Activated CD4-positive, alpha-beta T cell treated with anti-CD3 and anti-CD28 coated beads, Interleukin-2, amount 50 U/mL, for 16 hours (primary cell): Measurements from ENCODE around the gene USP11.
A peak's percentile ranks its signal among the peaks of the same experiment; 100 is the strongest.
"Not testable (repeated sequence)": the region's sequence is repeated elsewhere in the genome, so short reads cannot be mapped to it uniquely, and the experiment has no call there.

ENCODE experiments used
- DNase-seq: peaks from one replicate; pipeline ENCODE4 v3.0.0-alpha.2; 2020

Gene USP11

DNA sequence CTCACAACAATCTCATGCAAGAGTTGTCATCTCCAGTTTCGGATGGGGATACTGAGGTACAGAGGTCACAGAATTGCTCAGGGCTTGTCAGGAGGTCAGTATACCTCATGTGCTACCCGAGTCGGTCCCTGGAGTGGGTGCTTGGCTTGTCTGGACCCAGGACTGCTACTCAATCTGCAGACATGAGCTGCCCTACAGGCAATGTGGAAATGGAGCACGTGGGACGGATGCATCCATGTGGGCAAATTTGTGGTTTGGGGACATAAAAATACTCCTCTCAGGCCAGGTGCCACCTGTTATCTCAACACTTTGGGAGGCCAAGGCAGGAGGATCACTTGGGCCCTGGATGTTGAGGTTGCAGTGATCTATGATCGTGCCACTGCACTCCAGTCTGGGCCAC lies 15.8 kb downstream of the USP11 start:
- DNase-seq = no peak

DNA sequence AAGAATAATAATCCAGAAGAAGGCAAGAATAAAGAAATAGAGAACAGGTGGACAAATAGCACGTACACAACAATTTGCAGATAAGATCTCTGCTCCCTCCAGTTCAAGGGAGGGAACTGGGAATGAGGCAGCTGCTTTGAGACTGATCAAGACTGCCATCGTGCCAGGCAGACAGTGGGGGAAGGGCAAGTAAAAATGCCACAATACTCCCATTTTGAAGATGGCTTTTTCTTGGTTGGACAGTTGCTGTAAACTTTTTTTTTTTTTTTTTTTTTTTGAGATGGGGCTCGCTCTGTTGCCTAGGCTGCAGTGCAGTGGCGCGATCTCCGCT lies 17.2 kb downstream of the USP11 start:
- no peak for DNase-seq

DNA sequence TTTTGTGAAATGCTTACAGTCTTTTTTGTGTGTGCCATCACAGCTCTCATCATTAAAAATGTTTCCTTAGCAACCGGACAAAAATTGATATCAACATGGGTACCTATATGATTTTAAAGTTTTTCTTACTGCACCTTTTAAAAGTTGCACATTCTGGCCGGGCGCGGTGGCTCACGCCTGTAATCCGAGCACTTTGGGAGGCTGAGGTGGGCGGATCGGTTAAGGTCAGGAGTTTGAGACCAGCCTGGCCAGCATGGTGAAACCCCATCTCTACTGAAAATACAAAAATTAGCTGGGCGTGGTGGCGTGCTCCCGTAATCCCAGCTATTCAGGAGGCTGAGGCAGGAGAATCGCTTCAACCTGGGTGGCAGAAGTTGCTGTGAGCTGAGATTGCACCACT lies 24.8 kb downstream of the USP11 start:
- DNase-seq = not testable (repeated sequence)

DNA sequence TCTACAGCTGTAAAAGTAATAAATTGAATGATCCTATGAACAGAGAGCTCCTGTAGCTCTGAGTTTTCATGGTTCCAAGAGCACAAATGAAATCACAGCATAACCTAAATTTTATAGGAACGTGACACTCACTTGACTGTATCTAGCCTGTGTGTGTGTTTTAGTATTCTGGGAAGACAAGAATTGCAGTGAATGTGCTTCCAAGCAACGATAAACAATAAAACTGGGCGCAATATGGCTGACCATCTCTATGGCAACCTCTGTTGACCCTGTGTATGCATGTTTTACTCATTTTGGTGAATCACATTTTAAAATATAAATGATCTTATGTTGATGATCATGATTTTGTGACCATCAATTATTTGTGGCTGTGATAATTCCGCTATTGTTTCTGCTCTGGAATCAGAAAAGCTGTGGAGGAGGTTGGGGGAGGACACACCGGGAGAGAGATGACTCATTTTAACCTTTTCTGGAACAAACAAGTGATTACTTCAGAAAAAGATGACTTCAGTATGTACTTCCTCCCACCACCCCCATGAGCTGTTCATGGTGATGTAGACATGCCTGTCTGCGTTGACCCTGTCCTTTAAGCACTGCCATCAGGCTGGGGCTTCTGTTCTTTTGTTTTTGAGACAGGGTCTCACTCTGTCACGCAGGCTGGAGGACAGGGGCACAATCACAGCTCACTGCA lies 31.8 kb downstream of the USP11 start:
- peak; percentile 51 for DNase-seq

DNA sequence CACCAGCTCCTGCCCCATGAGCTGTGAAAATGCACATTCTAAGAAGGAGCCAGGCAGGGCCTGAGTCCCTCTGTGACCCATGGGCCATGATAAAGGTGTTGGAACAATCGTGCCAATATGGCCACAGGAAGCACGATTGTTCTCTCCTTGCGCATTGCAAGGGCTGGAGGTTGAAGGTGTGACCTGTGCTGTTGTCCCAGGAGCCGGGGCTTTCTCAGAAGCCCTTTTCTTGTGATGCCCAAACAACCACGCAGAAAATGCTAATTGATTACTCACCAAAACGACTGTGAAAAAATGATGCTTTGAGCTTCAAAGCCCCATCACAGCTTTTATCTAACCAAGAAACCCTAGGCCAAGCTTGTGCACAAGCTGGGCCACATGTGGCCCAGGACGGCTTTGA lies 33.8 kb downstream of the USP11 start:
- no peak for DNase-seq

DNA sequence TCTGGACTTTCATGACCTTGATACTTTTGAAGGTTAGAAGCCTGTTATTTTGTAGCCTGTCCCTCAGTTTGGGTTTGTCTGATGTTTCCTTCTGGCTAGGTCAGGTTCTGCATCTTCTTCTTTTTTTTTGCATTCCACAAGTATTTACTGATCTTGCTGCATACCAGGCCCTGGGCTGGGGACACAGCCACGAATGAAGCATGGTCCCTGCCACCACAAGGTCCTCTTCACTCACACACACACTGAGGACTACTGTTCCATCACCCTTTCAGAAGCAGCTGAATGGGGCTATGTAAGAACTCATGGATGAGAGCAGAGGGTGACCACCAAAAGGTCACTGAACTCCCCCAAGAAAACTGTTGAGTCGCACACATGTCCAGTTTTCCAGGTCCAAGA lies 39.2 kb downstream of the USP11 start:
- DNase-seq = no peak

DNA sequence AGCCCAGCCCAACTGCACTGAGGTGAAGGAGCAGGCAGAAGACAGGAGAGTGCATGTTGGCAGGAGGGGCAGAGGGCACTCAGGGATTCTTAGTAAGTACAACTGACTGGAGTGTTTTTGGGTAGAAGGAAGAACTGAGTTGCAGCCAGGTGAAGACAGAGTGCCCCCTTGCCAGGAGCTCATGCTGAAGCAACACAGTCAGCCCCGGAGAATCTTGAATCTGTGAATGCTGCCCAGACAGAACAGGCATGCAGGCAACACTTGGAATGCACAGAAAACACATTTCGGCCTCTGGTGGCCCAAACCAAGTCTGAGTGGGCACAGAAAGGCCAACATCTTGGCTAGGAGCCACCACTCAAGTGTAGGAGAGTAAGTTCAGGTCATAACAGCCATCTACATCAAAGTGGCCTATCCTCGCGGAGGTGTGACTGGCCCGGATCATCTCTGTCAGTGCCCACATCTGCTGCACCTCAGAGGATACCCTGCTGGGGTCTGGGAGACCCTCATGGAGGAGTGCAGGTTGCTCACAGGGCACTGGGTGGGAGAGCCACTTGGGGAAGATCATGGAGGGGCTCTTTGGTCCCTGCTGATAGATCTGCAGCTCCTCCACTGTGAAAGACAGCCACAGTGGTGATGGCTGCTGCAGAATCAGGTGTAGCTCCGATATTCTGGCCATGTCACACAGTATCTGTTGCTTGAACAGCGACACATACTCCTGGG lies 40.4 kb downstream of the USP11 start:
- DNase-seq = no peak

DNA sequence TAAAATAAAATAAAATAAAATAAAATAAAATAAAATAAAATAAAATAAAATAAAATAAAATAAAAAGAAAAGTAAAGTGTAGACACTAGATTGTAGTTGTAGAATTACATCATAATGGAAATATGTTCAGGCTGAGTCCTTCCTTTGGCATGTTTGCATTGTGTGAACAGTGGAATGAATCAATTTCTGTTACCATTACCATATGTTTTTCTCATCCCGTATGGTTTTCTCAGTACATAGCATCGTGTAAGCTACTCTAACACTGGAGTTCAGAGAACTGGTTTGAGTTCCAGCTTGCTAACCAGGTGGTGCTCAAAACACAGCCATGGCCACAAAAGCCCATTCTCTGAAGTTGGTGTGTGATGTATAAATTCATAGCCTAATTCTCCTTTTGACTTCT lies 45.9 kb downstream of the USP11 start:
- no peak for DNase-seq

DNA sequence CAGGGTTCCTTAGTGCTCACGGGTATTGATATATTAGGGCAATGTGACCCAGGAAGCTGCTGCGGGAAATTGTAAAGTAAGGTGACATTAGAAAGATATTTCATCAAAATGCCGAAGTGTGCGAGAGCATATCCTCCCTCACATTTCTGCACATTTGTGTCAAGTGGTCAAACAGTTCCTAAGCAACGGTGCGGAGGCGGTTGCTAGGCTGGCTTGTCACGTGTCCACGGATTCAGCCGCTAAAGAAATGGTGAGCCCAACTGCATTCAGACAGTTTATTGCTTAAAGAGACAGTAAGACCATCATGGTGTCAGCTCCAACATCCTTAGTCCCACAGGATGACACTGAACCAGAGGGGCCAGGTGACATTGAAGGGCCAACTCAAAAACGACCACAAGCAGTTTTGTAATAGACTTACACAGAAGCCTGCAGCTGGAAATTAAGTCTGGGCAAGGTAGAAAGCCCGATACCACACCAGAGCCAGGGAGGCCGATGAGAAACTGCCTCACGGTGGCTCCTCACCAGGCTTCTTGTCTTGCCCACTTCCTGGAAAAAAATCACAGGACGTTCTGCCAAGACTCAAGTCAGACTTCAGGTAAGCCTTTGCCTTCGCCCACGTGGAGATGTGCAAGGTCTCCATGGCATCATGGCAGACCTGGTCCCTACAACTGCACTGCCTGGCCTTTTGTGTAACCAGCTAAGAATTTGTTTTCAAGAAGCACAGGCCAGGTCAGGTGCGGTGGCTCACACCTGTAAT lies 50.4 kb downstream of the USP11 start:
- no peak for DNase-seq

DNA sequence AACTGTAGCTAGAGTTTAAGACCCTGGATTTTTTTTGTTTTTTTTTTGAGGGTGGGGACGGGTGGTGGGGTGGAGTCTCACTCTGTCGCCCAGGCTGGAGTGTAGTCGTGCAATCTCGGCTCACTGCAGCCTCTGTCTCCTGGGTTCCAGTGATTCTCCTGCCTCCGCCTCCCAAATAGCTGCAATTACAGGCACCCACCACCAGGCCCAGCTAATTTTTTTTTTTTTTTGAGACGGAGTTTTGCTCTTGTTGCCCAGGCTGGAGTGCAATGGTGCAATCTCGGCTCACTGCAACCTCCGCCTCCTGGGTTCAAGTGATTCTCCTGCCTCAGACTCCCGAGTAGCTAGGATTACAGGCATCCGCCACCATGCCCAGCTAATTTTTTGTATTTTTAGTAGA lies 51.8 kb downstream of the USP11 start:
- not testable (repeated sequence) for DNase-seq

DNA sequence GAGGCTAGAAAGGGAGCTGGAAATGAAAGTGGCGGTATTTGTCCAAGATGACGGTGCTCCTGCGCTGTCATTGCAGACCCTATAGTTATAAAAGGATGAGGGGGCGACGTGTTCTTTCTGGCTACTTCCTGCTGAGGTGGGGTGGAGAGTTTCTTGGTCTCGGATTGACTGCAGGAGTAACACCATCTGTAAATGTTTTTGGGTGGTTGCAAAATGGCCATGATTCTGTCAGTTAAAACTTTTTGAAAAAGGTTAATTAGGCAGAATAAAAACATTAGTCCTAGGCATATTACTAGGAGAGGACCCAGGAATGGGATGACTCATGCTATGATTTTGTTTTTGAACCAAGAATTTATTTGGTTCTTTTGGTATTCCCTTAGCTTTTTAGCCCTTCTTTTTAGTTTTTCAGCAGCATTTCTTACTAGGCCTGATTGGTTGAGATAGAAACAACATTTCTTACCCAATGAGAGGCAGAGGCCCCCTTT lies 53.1 kb downstream of the USP11 start:
- no peak for DNase-seq

DNA sequence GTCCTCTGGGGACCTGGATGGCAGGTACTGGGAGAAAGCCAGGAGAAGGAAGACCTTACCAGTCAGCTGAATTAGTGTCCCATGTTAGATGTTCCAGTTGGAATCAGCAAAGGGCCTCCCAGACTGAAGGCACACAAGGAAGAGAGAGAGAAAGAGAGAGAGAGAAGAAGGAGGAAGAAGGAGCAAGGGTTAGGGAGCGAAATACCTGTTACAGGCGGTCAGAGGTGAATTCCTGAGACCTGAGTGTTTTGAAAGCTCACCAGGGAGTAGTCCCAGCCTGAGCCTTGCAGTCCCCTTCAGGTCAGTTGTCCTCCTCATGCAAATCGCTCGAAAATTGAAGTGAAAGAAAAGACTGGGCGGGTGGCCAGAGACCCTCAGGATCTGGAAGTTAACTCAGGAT lies 60.3 kb downstream of the USP11 start:
- DNase-seq = no peak

DNA sequence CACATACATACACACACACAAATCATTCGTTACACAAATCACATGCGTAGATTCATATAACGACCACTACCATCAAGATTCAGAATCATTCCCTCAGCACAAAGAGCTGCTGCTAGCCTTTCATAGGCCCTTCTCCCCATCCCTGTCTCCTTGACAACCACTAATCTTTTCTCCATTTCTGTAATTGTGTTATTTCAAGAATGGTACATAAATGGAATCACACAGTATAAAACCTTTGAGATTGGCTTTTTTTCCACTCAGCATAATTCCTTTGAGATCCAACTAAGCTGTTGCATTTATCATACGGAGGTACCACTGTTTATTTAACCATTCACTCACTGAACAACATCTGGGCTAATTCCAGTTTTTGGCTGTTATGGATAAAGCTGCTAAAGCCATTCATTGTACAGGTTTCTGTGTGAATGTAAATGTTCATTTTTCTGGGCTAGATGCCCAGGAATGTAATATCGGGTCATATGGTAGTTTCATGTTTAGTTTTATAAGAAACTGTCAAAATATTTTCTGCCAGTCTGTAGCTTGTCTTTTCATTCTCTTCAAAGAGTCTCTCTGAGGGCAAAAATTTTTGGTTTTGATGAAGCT lies 64.1 kb downstream of the USP11 start:
- DNase-seq = no peak

DNA sequence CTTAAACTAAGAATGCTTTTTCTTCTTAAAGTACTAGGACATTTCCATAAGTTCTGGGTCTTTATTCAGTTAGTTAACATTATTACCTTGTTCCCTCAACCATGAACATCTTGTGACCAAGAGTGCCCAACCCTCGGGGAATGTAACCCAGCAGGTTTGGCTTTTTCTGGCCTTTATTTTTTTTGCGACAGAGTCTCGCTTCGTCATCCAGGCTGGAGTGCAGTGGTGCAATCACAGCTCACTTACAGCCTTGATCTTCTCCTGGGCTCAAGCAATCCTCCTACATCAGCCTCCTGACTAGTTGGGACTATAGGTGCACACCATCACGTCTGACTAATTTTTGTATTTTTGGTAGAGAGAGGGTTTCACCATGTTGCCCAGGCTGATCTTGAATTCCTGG lies 65.1 kb downstream of the USP11 start:
- DNase-seq = no peak
